ENCODE data around the gene PRSS35.

GRCh38 chr6:83517500-83517899 is 5.2 kb downstream of the PRSS35 start:
- TF ChIP-seq CTCF (IDR thresholded peaks at IDR 0.05 in 4 of 5, conservative IDR thresholded peaks at IDR 0.05 in 1 of 5) = no peak
- no peak for TF ChIP-seq POLR2A (IDR thresholded peaks at IDR 0.05)

Measured in gastrocnemius medialis (tissue), 4 donors.